ENCODE results near the gene ENDOV. TPM values are rescaled to one million over a fixed set of nuclear protein-coding genes. Genes with fewer than 3 reads are reported as not detected.

ENDOV gene
- total and polyA plus RNA-seq, 8 donors: 2.3 to 122 (median 13.2) TPM

DNA sequence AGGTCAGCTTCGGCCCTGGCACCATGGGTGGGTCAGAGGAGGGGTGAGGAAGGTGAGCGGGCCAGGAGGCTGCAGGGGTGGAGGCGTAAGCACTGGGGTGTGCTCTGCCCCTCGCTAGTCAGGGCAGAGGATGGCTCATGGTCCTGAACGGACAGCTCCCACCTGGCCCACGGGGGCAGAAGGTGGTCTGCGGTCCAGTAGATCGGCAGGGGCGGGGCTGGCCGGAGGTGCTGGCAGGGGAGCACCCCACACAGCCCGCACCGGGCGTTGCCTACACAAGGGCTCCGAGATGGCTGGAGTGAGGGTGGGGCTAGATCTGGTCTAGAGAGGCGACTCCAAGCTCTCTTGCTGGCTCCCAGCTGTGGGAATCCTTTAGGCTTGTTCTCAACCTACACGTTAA is 53.3 kb downstream of the ENDOV start:
- no peaks in the 10 kb centered on the region for H3K9me3 ChIP-seq
- intact Hi-C loops (cut with DNase I; ENCODE audit: low total_unique reads): no loop called here
- DNase-seq: no peak
- no peak overlapping the region for H3K27ac ChIP-seq
- H3K36me3 ChIP-seq: peaks cover 0 to 25% (median 0%) of the 10 kb centered on the region in 4 donors
- H3K4me1 ChIP-seq: no peaks in the 10 kb centered on the region
- H3K27me3 ChIP-seq: peaks cover 0 to 93% (median 69%) of the 10 kb centered on the region in 3 donors
- H3K4me3 ChIP-seq: no peak overlapping the region
- TF ChIP-seq, protein P1, sequence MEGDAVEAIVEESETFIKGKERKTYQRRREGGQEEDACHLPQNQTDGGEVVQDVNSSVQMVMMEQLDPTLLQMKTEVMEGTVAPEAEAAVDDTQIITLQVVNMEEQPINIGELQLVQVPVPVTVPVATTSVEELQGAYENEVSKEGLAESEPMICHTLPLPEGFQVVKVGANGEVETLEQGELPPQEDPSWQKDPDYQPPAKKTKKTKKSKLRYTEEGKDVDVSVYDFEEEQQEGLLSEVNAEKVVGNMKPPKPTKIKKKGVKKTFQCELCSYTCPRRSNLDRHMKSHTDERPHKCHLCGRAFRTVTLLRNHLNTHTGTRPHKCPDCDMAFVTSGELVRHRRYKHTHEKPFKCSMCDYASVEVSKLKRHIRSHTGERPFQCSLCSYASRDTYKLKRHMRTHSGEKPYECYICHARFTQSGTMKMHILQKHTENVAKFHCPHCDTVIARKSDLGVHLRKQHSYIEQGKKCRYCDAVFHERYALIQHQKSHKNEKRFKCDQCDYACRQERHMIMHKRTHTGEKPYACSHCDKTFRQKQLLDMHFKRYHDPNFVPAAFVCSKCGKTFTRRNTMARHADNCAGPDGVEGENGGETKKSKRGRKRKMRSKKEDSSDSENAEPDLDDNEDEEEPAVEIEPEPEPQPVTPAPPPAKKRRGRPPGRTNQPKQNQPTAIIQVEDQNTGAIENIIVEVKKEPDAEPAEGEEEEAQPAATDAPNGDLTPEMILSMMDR (IDR thresholded peaks at IDR 0.05): no peak
- no peak for TF ChIP-seq POLR2A (IDR thresholded peaks at IDR 0.05)
- no peak for TF ChIP-seq EP300 (IDR thresholded peaks at IDR 0.05)
- 7 to 30% (median 14%) methylated on average over 3 to 16 of the region's 16 CpGs for WGBS, 5 donors

DNA sequence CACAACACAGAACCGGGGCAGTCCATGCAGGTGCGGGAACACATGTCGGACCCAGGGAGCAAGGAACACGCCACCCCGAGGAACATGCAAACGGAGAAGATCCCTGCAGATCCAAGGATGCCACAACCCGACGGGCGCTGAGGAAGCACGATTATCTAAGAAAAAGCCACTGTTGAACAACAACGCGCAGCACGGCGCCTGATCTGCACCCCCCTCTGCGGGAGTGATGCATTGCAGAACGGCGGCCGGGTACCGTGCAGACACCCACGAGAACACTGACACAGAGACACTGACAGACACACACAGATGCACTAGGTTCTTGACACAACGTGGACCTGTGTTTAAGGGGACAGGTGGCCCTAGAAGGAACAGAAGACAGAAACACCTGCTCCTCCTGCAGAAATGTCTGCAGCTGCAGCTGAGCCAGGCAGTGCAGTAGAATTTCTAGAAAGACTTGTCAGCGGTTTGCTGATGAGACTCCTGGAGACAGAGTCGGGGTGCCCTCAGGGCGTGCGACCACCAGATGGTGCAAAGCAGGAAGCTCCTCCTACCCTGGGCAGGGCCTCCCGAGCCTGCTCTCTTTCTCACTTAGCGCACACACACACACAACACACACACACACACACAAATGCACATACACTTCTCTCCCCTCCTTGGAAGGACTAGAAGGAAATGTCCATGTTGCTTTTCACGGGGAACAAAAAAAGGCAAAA is 54.0 kb downstream of the ENDOV start:
- TF ChIP-seq EP300 (IDR thresholded peaks at IDR 0.05): no peak
- TF ChIP-seq, protein P1 (IDR thresholded peaks at IDR 0.05): no peak
- no peak for TF ChIP-seq POLR2AphosphoS5 (IDR thresholded peaks at IDR 0.05)
- TF ChIP-seq POLR2A (IDR thresholded peaks at IDR 0.05): no peak
- peaks cover 0 to 25% (median 0%) of the 10 kb centered on the region in 4 donors for H3K36me3 ChIP-seq
- intact Hi-C loops (cut with DNase I; ENCODE audit: low total_unique reads): no loop called here
- no peak overlapping the region for H3K4me3 ChIP-seq
- WGBS, 5 donors: 70 to 77% (median 75%) methylated on average over 20 to 28 of the region's 28 CpGs
- H3K27ac ChIP-seq: no peak overlapping the region
- peaks cover 0 to 2% (median 0%) of the 10 kb centered on the region in 4 donors for H3K4me1 ChIP-seq
- no peaks in the 10 kb centered on the region for H3K9me3 ChIP-seq
- DNase-seq: no peak
- peaks cover 0 to 96% (median 74%) of the 10 kb centered on the region in 3 donors for H3K27me3 ChIP-seq

DNA sequence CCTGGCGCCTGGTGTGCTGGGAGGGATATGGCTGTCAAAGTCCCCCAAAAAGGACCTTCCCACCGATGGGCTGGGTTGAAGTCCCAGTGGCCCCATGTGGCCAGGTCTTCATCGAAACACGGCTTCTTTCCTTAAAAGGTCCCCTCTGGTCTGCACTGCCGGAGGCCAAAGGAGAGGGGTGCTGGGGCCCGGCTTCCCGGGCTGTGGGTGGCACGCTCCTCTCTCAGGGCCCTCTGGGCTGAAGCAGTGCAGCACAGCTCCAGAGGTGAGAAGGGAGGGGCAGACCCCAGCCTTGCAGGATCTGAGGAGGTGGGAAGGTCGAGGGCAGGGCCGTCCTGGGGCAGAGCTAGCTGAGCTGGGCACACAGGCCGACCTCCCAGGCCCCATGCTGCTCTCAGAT is 54.7 kb downstream of the ENDOV start:
- DNase-seq: no peak
- H3K4me3 ChIP-seq: no peak overlapping the region
- H3K27ac ChIP-seq: no peak overlapping the region
- H3K27me3 ChIP-seq: peaks cover 0 to 96% (median 74%) of the 10 kb centered on the region in 3 donors
- intact Hi-C loops (cut with DNase I; ENCODE audit: low total_unique reads): no loop called here
- peaks cover 0 to 25% (median 0%) of the 10 kb centered on the region in 4 donors for H3K36me3 ChIP-seq
- H3K9me3 ChIP-seq: no peaks in the 10 kb centered on the region
- H3K4me1 ChIP-seq: peaks cover 2 to 9% (median 4%) of the 10 kb centered on the region in 4 donors
- TF ChIP-seq, protein P1 (IDR thresholded peaks at IDR 0.05): no peak
- no peak for TF ChIP-seq POLR2A (IDR thresholded peaks at IDR 0.05)
- TF ChIP-seq EP300 (IDR thresholded peaks at IDR 0.05): no peak
- no peak for TF ChIP-seq POLR2AphosphoS5 (IDR thresholded peaks at IDR 0.05)
- 72 to 87% (median 76%) methylated on average over 8 to 11 of the region's 11 CpGs for WGBS, 5 donors

DNA sequence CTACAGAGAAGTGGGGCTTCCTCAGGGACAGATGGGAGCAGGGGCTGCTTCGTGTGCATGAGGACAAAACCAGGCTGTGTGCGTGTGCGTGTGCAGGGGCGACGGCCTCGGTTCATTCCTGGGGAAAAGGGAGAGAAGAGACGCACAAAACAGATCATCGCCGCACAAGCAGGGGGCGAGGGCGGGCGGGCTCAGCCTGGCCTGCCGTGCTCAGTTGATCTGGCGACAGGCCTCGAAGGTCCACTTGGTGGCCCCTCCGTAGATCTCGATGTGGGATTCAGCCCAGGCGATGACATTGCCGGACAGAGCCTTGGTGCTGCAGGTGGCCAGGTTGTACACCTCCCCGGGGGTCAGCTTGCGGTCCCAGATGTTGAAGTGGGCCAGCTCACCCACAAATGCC is 55.6 kb downstream of the ENDOV start:
- no peak for DNase-seq
- Histone ChIP-seq H3K9me3 (no peaks in the 10 kb centered on the region), H3K27me3 (peaks cover 0 to 99% (median 84%) of the 10 kb centered on the region in 3 donors), H3K4me3 (no peak overlapping the region), H3K27ac (no peak overlapping the region), H3K36me3 (peaks cover 0 to 25% (median 0%) of the 10 kb centered on the region in 4 donors), H3K4me1 (peaks cover 12 to 19% (median 14%) of the 10 kb centered on the region in 4 donors)
- intact Hi-C loops (cut with DNase I; ENCODE audit: low total_unique reads): no loop called here
- TF ChIP-seq, protein P1 (IDR thresholded peaks at IDR 0.05): no peak
- TF ChIP-seq EP300 (IDR thresholded peaks at IDR 0.05) (no peak), POLR2AphosphoS5 (IDR thresholded peaks at IDR 0.05) (no peak), POLR2A (IDR thresholded peaks at IDR 0.05) (no peak)
- 78 to 82% (median 79%) methylated on average over 11 to 21 of the region's 21 CpGs for WGBS, 5 donors

All from stomach (tissue), 9 donors.